Glutamatergic neuron (in vitro differentiated cells): ENCODE results near the gene KCNMB4. TPM values are rescaled to one million over a fixed set of nuclear protein-coding genes. Genes with fewer than 3 reads are reported as not detected.

Experiments used
- DNase-seq: peaks from one replicate; pipeline ENCODE4 v3.0.0; 2022
- H3K27ac Mint-ChIP-seq: one replicate; pipeline ENCODE4 v1.8.0; 2020; ENCODE audit warnings: mild to moderate bottlenecking, mixed read lengths, inconsistent platforms; ENCODE audit not compliant: unreplicated experiment
- H3K27me3 Mint-ChIP-seq: one replicate; pipeline ENCODE4 v1.8.0; 2020; ENCODE audit warnings: mild to moderate bottlenecking, moderate library complexity, mixed read lengths, inconsistent platforms; ENCODE audit not compliant: unreplicated experiment
- H3K36me3 Mint-ChIP-seq: one replicate; pipeline ENCODE4 v1.8.0; 2020; ENCODE audit warnings: mild to moderate bottlenecking, mixed read lengths, inconsistent platforms; ENCODE audit not compliant: unreplicated experiment
- H3K4me1 Mint-ChIP-seq: one replicate; pipeline ENCODE4 v1.8.0; 2020; ENCODE audit warnings: mild to moderate bottlenecking, low read depth, mixed read lengths, inconsistent platforms; ENCODE audit not compliant: unreplicated experiment
- H3K4me3 Mint-ChIP-seq: one replicate; pipeline ENCODE4 v1.8.0; 2020; ENCODE audit warnings: mild to moderate bottlenecking, mixed read lengths, inconsistent platforms; ENCODE audit not compliant: unreplicated experiment
- H3K9me3 Mint-ChIP-seq: one replicate; pipeline ENCODE4 v1.8.0; 2020; ENCODE audit warnings: mild to moderate bottlenecking, moderate library complexity, mixed read lengths, inconsistent platforms; ENCODE audit not compliant: unreplicated experiment
- CTCF ChIP-seq: fragments of 200-600 bp; sonication (generic); IDR thresholded peaks from one replicate; pipeline ENCODE4 v1.5.0; 2021; ENCODE audit not compliant: partially characterized antibody, unreplicated experiment
- total RNA-seq: library from RNA; stranded (reverse); fragmentation: NEBNext Ultra II Directional; extraction: Animal tissue kit (Norgen Biotek cat#: 25700); gene quantifications from one replicate; pipeline ENCODE4 v1.2.1, GENCODE V29; 2021; ENCODE audit not compliant: unreplicated experiment

The KCNMB4 gene
- total RNA-seq, 1 donor from 2014 or later: 18.7 TPM

- no peak overlapping the region for H3K27ac Mint-ChIP-seq
- TF ChIP-seq CTCF: no peak
- peaks cover 2% of the 10 kb centered on the region for H3K9me3 Mint-ChIP-seq
- peaks cover 9% of the 10 kb centered on the region for H3K36me3 Mint-ChIP-seq
- H3K4me3 Mint-ChIP-seq: no peak overlapping the region
- no peak for DNase-seq
- H3K27me3 Mint-ChIP-seq: peaks cover 2% of the 10 kb centered on the region
- no peaks in the 10 kb centered on the region for H3K4me1 Mint-ChIP-seq
Observed at GRCh38 chr12:70459786-70460185, 93.7 kb downstream of the KCNMB4 start.

- no peak for DNase-seq
- TF ChIP-seq CTCF: no peak
- Mint-ChIP-seq H3K36me3 (peaks cover 9% of the 10 kb centered on the region), H3K9me3 (peaks cover 2% of the 10 kb centered on the region), H3K4me1 (no peaks in the 10 kb centered on the region), H3K27ac (no peak overlapping the region), H3K4me3 (no peak overlapping the region), H3K27me3 (peaks cover 4% of the 10 kb centered on the region)
Observed at GRCh38 chr12:70463997-70464396, 97.9 kb downstream of the KCNMB4 start.

GRCh38 chr12:70466753-70467152 lies 100.7 kb downstream of the KCNMB4 start:
- no peak for TF ChIP-seq CTCF
- H3K9me3 Mint-ChIP-seq: no peaks in the 10 kb centered on the region

GRCh38 chr12:70467476-70467875 lies 101.4 kb downstream of the KCNMB4 start:
- TF ChIP-seq CTCF: no peak
- Mint-ChIP-seq H3K36me3 (peaks cover 9% of the 10 kb centered on the region), H3K4me1 (no peaks in the 10 kb centered on the region), H3K27me3 (peaks cover 2% of the 10 kb centered on the region), H3K4me3 (no peak overlapping the region), H3K9me3 (no peaks in the 10 kb centered on the region), H3K27ac (no peak overlapping the region)
- no peak for DNase-seq

More at GRCh38 chr12:70466753-70467152, 100.7 kb downstream of the KCNMB4 start:
- no peak overlapping the region for H3K27ac Mint-ChIP-seq
- peaks cover 9% of the 10 kb centered on the region for H3K36me3 Mint-ChIP-seq
- H3K4me1 Mint-ChIP-seq: no peaks in the 10 kb centered on the region
- DNase-seq: no peak
- peaks cover 2% of the 10 kb centered on the region for H3K27me3 Mint-ChIP-seq
- no peak overlapping the region for H3K4me3 Mint-ChIP-seq

GRCh38 chr12:70467918-70468733 lies 102.0 kb downstream of the KCNMB4 start:
- peaks cover 9% of the 10 kb centered on the region for H3K36me3 Mint-ChIP-seq
- TF ChIP-seq CTCF: no peak
- no peak for DNase-seq

More at GRCh38 chr12:70467918-70468733, 102.0 kb downstream of the KCNMB4 start:
- Mint-ChIP-seq H3K27ac (no peak overlapping the region), H3K27me3 (peaks cover 2% of the 10 kb centered on the region), H3K4me1 (no peaks in the 10 kb centered on the region), H3K9me3 (no peaks in the 10 kb centered on the region), H3K4me3 (no peak overlapping the region)
